HG03521 (cell line): ENCODE results near the gene SUPT4H1.

Experiments
- ATAC-seq: cut with Tn5 transposase; IDR thresholded peaks from one replicate; pipeline ENCODE4 v1.9.1; 2021; ENCODE audit warnings: mild to moderate bottlenecking, moderate library complexity; ENCODE audit not compliant: unreplicated experiment

SUPT4H1 gene

GRCh38 chr17:58330997-58331814, 20.8 kb downstream of the SUPT4H1 start:
- no peak for ATAC-seq

- no peak for ATAC-seq
Observed at GRCh38 chr17:58330538-58330996, 21.4 kb downstream of the SUPT4H1 start.

GRCh38 chr17:58329810-58330537, 22.0 kb downstream of the SUPT4H1 start:
- peak; percentile 10 for ATAC-seq

- ATAC-seq: peak; percentile 39
Observed at GRCh38 chr17:58329035-58329809, 22.8 kb downstream of the SUPT4H1 start.

- ATAC-seq: peak; percentile 23
Observed at GRCh38 chr17:58328195-58329034, 23.6 kb downstream of the SUPT4H1 start, which contains the start of gene TSPOAP1. TSPOAP1 (minus strand) TSS chr17:58328795; CDS start chr17:58327920, 875 bp downstream.

GRCh38 chr17:58327363-58328194, 24.4 kb downstream of the SUPT4H1 start:
- ATAC-seq: no peak

- ATAC-seq: no peak
Observed at GRCh38 chr17:58326609-58327362, 25.2 kb downstream of the SUPT4H1 start.

- ATAC-seq: no peak
Observed at GRCh38 chr17:58325976-58326468, 26.0 kb downstream of the SUPT4H1 start.

GRCh38 chr17:58325289-58325726, 26.7 kb downstream of the SUPT4H1 start:
- ATAC-seq: no peak

- ATAC-seq: no peak
Observed at GRCh38 chr17:58324409-58325288, 27.4 kb downstream of the SUPT4H1 start.

GRCh38 chr17:58324056-58324408, 28.0 kb downstream of the SUPT4H1 start:
- no peak for ATAC-seq

GRCh38 chr17:58323366-58324055, 28.5 kb downstream of the SUPT4H1 start:
- ATAC-seq: no peak

- ATAC-seq: no peak
Observed at GRCh38 chr17:58322581-58323185, 29.3 kb downstream of the SUPT4H1 start.

GRCh38 chr17:58321571-58322525, 30.2 kb downstream of the SUPT4H1 start:
- ATAC-seq: no peak

GRCh38 chr17:58320570-58321323, 31.3 kb downstream of the SUPT4H1 start:
- no peak for ATAC-seq
